HepG2 (cell line): Measurements from ENCODE around the gene FARSB. TPM values are rescaled to one million over a fixed set of nuclear protein-coding genes. Genes with fewer than 3 reads are reported as not detected.

Source experiments
- AKNA ChIP-seq: sonication (generic); formaldehyde crosslinking; IDR thresholded peaks from 2 replicates; pipeline ENCODE4 v1.4.0; 2020; ENCODE audit warnings: missing genetic modification reagents, borderline replicate concordance
- BCL6 ChIP-seq: IDR thresholded peaks from 2 replicates; pipeline ENCODE4 v1.6.1; 2016; ENCODE audit warnings: missing genetic modification reagents, missing compliant biosample characterization
- CCAR2 ChIP-seq: fragments of 200-400 bp; formaldehyde crosslinking; optimal IDR thresholded peaks from 2 replicates; pipeline ENCODE3; 2018; ENCODE audit warnings: low read depth, mild to moderate bottlenecking, low read length, moderate library complexity
- CCDC6 ChIP-seq: sonication (generic); formaldehyde crosslinking; IDR thresholded peaks from 2 replicates; pipeline ENCODE4 v1.8.1; 2022; ENCODE audit warnings: mild to moderate bottlenecking, missing genetic modification reagents, moderate library complexity
- DMAP1 ChIP-seq: IDR thresholded peaks from 2 replicates; pipeline ENCODE4 v1.6.1; 2016
- DZIP1 ChIP-seq: sonication (generic); formaldehyde crosslinking; IDR thresholded peaks from 2 replicates; pipeline ENCODE4 v1.5.0; 2020; ENCODE audit warnings: mild to moderate bottlenecking, missing genetic modification reagents
- GZF1 ChIP-seq: sonication (generic); formaldehyde crosslinking; IDR thresholded peaks from 2 replicates; pipeline ENCODE4 v1.5.1; 2020; ENCODE audit warnings: mild to moderate bottlenecking, missing genetic modification reagents
- MYPOP ChIP-seq: sonication (generic); formaldehyde crosslinking; IDR thresholded peaks from 2 replicates; pipeline ENCODE4 v1.8.1; 2023; ENCODE audit warnings: mild to moderate bottlenecking, moderate library complexity, missing genetic modification reagents
- NFAT5 ChIP-seq: sonication (generic); formaldehyde crosslinking; IDR thresholded peaks from 2 replicates; pipeline ENCODE4 v1.4.0; 2020; ENCODE audit warnings: missing genetic modification reagents
- NFKB2 ChIP-seq: sonication (generic); formaldehyde crosslinking; IDR thresholded peaks from 2 replicates; pipeline ENCODE4 v1.4.0; 2020; ENCODE audit warnings: missing genetic modification reagents, borderline replicate concordance
- SOX5 ChIP-seq: IDR thresholded peaks from 2 replicates; pipeline ENCODE4 v1.6.1; 2016; ENCODE audit warnings: borderline replicate concordance
- TARDBP ChIP-seq: sonication (generic); formaldehyde crosslinking; IDR thresholded peaks from 2 replicates; pipeline ENCODE4 v1.8.0; 2022; ENCODE audit warnings: mild to moderate bottlenecking, missing genetic modification reagents
- TEAD3 ChIP-seq: optimal IDR thresholded peaks from 2 replicates; pipeline ENCODE3; 2016; ENCODE audit warnings: borderline replicate concordance
- ZMYM4 ChIP-seq: sonication (generic); formaldehyde crosslinking; IDR thresholded peaks from 2 replicates; pipeline ENCODE4 v1.8.1; 2023; ENCODE audit warnings: mild to moderate bottlenecking, missing genetic modification reagents
- ZNF124 ChIP-seq: sonication (generic); formaldehyde crosslinking; IDR thresholded peaks from 2 replicates; pipeline ENCODE4 v1.4.0; 2020; ENCODE audit warnings: missing genetic modification reagents
- ZNF253 ChIP-seq: sonication (generic); formaldehyde crosslinking; IDR thresholded peaks from 2 replicates; pipeline ENCODE4 v1.8.0; 2022; ENCODE audit warnings: mild to moderate bottlenecking, missing genetic modification reagents, borderline replicate concordance
- polyA plus RNA-seq, 8 experiments: library from polyadenylated mRNA; depleted of rRNA in 3 of 8; stranded (reverse) in 7 of 8; unstranded in 1 of 8; fragments of >200 nt; fragmentation: Illumina TruSeq in 4 of 8; extraction: Trizol in 4 of 8; gene quantifications; 2 replicates each; pipeline versions ENCODE4 v1.2.1 to v1.2.3, GENCODE V29; 2011 to 2016; ENCODE audit warnings: low read depth in 4 of 8, missing spikeins in 1 of 8, mixed read lengths in 1 of 8; ENCODE audit not compliant: insufficient read depth in 1 of 8
- total RNA-seq, 5 experiments: library from RNA; depleted of rRNA; stranded (reverse); fragments of >200 nt; fragmentation: Illumina TruSeq; extraction: Trizol; gene quantifications; 2 replicates each; pipeline ENCODE4 v1.2.3, GENCODE V29; 2016; ENCODE audit warnings: low read depth in 1 of 5

FARSB gene
- total and polyA plus RNA-seq, 2 of the 13 experiments (the other 11 are each of a cell fraction or from before 2014, with no cell fraction given) = 23.3 to 45.9 TPM

- TF ChIP-seq TARDBP (CRISPR knock-in tag) (peak; percentile 40; the same call in 1 of the 2 replicates), DZIP1 (no peak), ZMYM4 (CRISPR knock-in tag) (peak; percentile 91), NFAT5 (CRISPR knock-in tag) (no peak), TEAD3 (CRISPR knock-in tag) (peak; percentile 84), DMAP1 (CRISPR knock-in tag) (no peak), ZNF124 (CRISPR knock-in tag) (0 out of 2 replicates have a peak, but pooled peaks have one; percentile 68), MYPOP (CRISPR knock-in tag) (peak; percentile 48; the same call in 1 of the 2 replicates), AKNA (CRISPR knock-in tag) (no peak), ZNF253 (CRISPR knock-in tag) (no peak), SOX5 (CRISPR knock-in tag) (peak; percentile 59; the same call in 1 of the 2 replicates), CCAR2 (no peak), CCDC6 (CRISPR knock-in tag) (peak; percentile 81), BCL6 (CRISPR knock-in tag) (no peak), NFKB2 (no peak), GZF1 (CRISPR knock-in tag) (no peak)
Observed at GRCh38 chr2:222690564-222691200, 34.8 kb upstream of the FARSB start (continued).
